SK-N-SH treated with all-trans-retinoic acid at 6 μM for 48 hours (cell line): Measurements from ENCODE around the gene OTOF.

ENCODE experiments used
- ATAC-seq: fragments of 200-7000 bp; cut with Tn5 transposase; 3 replicates; pipeline ENCODE4 v1.9.1; 2020; ENCODE audit warnings: mild to moderate bottlenecking, moderate library complexity
- ARNTL ChIP-seq: fragments of 450-650 bp; formaldehyde crosslinking; IDR thresholded peaks from 2 replicates; pipeline ENCODE4 v1.5.0; 2020; ENCODE audit warnings: low read depth, mild to moderate bottlenecking, moderate library complexity, borderline replicate concordance
- BACH2 ChIP-seq: fragments of 250-450 bp; sonication (Bioruptor Pico); IDR thresholded peaks from 2 replicates; pipeline ENCODE4 v1.9.0; 2021; ENCODE audit warnings: mild to moderate bottlenecking, borderline replicate concordance
- CSDC2 ChIP-seq: fragments of 250-450 bp; sonication (Bioruptor Pico); IDR thresholded peaks from 2 replicates; pipeline ENCODE4 v1.5.0; 2020; ENCODE audit warnings: mild to moderate bottlenecking, moderate library complexity
- ESRRG ChIP-seq: fragments of 250-450 bp; sonication (Bioruptor Pico); IDR thresholded peaks from 2 replicates; pipeline ENCODE4 v1.6.1; 2021; ENCODE audit warnings: mild to moderate bottlenecking
- GLIS3 ChIP-seq: fragments of 250-450 bp; sonication (Bioruptor Pico); IDR thresholded peaks from 2 replicates; pipeline ENCODE4 v1.5.0; 2020; ENCODE audit warnings: mild to moderate bottlenecking, moderate library complexity
- ISL1 ChIP-seq: fragments of 250-450 bp; sonication (Bioruptor Pico); IDR thresholded peaks from 2 replicates; pipeline ENCODE4 v2.1.2; 2022; ENCODE audit warnings: mild to moderate bottlenecking, moderate library complexity
- OSR1 ChIP-seq: fragments of 250-450 bp; sonication (Bioruptor Pico); IDR thresholded peaks from 2 replicates; pipeline ENCODE4 v1.8.0; 2022; ENCODE audit warnings: moderate library complexity, mild to moderate bottlenecking, inconsistent platforms
- PATZ1 ChIP-seq: fragments of 250-450 bp; sonication (Bioruptor Pico); IDR thresholded peaks from 2 replicates; pipeline ENCODE4 v1.8.0; 2020; ENCODE audit warnings: mild to moderate bottlenecking, moderate library complexity, borderline replicate concordance
- PPARA ChIP-seq: fragments of 250-450 bp; sonication (Bioruptor Pico); IDR thresholded peaks from 2 replicates; pipeline ENCODE4 v1.5.0; 2020; ENCODE audit warnings: mild to moderate bottlenecking, borderline replicate concordance
- RARB ChIP-seq: fragments of 250-450 bp; sonication (Bioruptor Pico); IDR thresholded peaks from 2 replicates; pipeline ENCODE4 v1.8.0; 2021; ENCODE audit warnings: mild to moderate bottlenecking, moderate library complexity
- SNAI2 ChIP-seq: fragments of 250-450 bp; sonication (Bioruptor Pico); IDR thresholded peaks from 2 replicates; pipeline ENCODE4 v1.5.0; 2020; ENCODE audit warnings: mild to moderate bottlenecking, moderate library complexity
- TCF4 ChIP-seq: fragments of 250-450 bp; sonication (Bioruptor Pico); IDR thresholded peaks from 2 replicates; pipeline ENCODE4 v1.8.0; 2021; ENCODE audit warnings: mild to moderate bottlenecking, moderate library complexity, borderline replicate concordance
- TOX ChIP-seq: fragments of 250-450 bp; sonication (Bioruptor Pico); IDR thresholded peaks from 2 replicates; pipeline ENCODE4 v1.8.0; 2021; ENCODE audit warnings: mild to moderate bottlenecking, moderate library complexity, borderline replicate concordance
- ZC3H10 ChIP-seq: fragments of 250-450 bp; sonication (Bioruptor Pico); IDR thresholded peaks from 2 replicates; pipeline ENCODE4 v1.5.1; 2021; ENCODE audit warnings: mild to moderate bottlenecking, moderate library complexity
- ZFP3 ChIP-seq: fragments of 250-450 bp; sonication (Bioruptor Pico); IDR thresholded peaks from 2 replicates; pipeline ENCODE4 v1.5.0; 2020; ENCODE audit warnings: mild to moderate bottlenecking, moderate library complexity
- ZFP30 ChIP-seq: fragments of 450-650 bp; formaldehyde crosslinking; IDR thresholded peaks from 2 replicates; pipeline ENCODE4 v1.5.0; 2022; ENCODE audit warnings: mild to moderate bottlenecking, moderate library complexity
- ZNF70 ChIP-seq: fragments of 450-650 bp; formaldehyde crosslinking; IDR thresholded peaks from 2 replicates; pipeline ENCODE4 v1.5.0; 2020; ENCODE audit warnings: mild to moderate bottlenecking, moderate library complexity
- ZNF8 ChIP-seq: fragments of 450-650 bp; formaldehyde crosslinking; IDR thresholded peaks from 2 replicates; pipeline ENCODE4 v1.5.0; 2020; ENCODE audit warnings: mild to moderate bottlenecking, moderate library complexity
- TF ChIP-seq, protein P1 (sequence below): fragments of 250-450 bp; sonication (Bioruptor Pico); IDR thresholded peaks from 2 replicates; pipeline ENCODE4 v1.8.0; 2021; ENCODE audit warnings: low read depth, mild to moderate bottlenecking, moderate library complexity, borderline replicate concordance
- TF ChIP-seq, protein P2 (sequence below): fragments of 250-450 bp; sonication (Bioruptor Pico); IDR thresholded peaks from 2 replicates; pipeline ENCODE4 v1.5.0; 2020; ENCODE audit warnings: mild to moderate bottlenecking, moderate library complexity
- TF ChIP-seq, protein P3 (sequence below): fragments of 250-450 bp; sonication (Bioruptor Pico); IDR thresholded peaks from 2 replicates; pipeline ENCODE4 v1.5.1; 2020; ENCODE audit warnings: low read depth, mild to moderate bottlenecking, moderate library complexity

The OTOF gene

GRCh38 chr2:26488463-26489212, 10.7 kb upstream of the OTOF start:
- ATAC-seq = no peak
- no peak for TF ChIP-seq CSDC2 (CRISPR knock-in tag)
- no peak for TF ChIP-seq TCF4
- no peak for TF ChIP-seq ZNF70 (CRISPR knock-in tag)
- TF ChIP-seq PATZ1 (CRISPR knock-in tag) = no peak
- TF ChIP-seq BACH2 (CRISPR knock-in tag) = no peak

DNA sequence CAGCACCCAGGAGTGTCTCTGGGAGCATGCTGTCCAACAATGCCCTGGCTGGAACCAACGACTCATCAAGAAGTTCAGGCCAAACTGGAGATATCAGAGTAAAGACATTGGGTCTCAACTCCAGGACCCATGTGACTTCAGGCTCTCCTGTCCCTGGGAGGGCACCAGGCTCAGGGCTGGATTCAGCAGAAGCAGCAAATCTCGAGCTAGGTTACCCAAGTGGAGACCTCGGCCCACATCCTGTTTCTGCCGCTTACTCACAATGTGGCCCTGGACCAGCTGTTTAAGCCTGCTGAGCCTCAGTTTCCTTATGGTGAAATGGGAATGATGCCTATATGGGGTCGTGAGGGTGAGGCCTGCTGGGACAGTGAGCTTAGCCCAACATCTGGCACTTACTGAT, 9.3 kb upstream of the OTOF start:
- TF ChIP-seq TCF4 (no peak), PATZ1 (CRISPR knock-in tag) (no peak), SNAI2 (CRISPR knock-in tag) (no peak), ESRRG (CRISPR knock-in tag) (no peak), ISL1 (no peak), PPARA (no peak), ZFP30 (no peak), RARB (CRISPR knock-in tag) (no peak), CSDC2 (CRISPR knock-in tag) (no peak), ZC3H10 (CRISPR knock-in tag) (no peak), GLIS3 (CRISPR knock-in tag) (no peak), ZNF70 (CRISPR knock-in tag) (no peak), ARNTL (no peak), ZFP3 (CRISPR knock-in tag) (no peak), ZNF8 (CRISPR knock-in tag) (no peak)
- TF ChIP-seq, protein P1, sequence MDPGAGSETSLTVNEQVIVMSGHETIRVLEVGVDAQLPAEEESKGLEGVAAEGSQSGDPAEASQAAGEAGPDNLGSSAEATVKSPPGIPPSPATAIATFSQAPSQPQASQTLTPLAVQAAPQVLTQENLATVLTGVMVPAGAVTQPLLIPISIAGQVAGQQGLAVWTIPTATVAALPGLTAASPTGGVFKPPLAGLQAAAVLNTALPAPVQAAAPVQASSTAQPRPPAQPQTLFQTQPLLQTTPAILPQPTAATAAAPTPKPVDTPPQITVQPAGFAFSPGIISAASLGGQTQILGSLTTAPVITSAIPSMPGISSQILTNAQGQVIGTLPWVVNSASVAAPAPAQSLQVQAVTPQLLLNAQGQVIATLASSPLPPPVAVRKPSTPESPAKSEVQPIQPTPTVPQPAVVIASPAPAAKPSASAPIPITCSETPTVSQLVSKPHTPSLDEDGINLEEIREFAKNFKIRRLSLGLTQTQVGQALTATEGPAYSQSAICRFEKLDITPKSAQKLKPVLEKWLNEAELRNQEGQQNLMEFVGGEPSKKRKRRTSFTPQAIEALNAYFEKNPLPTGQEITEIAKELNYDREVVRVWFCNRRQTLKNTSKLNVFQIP (CRISPR knock-in tag) = no peak
- TF ChIP-seq, protein P2, sequence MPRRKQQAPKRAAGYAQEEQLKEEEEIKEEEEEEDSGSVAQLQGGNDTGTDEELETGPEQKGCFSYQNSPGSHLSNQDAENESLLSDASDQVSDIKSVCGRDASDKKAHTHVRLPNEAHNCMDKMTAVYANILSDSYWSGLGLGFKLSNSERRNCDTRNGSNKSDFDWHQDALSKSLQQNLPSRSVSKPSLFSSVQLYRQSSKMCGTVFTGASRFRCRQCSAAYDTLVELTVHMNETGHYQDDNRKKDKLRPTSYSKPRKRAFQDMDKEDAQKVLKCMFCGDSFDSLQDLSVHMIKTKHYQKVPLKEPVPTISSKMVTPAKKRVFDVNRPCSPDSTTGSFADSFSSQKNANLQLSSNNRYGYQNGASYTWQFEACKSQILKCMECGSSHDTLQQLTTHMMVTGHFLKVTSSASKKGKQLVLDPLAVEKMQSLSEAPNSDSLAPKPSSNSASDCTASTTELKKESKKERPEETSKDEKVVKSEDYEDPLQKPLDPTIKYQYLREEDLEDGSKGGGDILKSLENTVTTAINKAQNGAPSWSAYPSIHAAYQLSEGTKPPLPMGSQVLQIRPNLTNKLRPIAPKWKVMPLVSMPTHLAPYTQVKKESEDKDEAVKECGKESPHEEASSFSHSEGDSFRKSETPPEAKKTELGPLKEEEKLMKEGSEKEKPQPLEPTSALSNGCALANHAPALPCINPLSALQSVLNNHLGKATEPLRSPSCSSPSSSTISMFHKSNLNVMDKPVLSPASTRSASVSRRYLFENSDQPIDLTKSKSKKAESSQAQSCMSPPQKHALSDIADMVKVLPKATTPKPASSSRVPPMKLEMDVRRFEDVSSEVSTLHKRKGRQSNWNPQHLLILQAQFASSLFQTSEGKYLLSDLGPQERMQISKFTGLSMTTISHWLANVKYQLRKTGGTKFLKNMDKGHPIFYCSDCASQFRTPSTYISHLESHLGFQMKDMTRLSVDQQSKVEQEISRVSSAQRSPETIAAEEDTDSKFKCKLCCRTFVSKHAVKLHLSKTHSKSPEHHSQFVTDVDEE (CRISPR knock-in tag) = no peak
- TF ChIP-seq, protein P3, sequence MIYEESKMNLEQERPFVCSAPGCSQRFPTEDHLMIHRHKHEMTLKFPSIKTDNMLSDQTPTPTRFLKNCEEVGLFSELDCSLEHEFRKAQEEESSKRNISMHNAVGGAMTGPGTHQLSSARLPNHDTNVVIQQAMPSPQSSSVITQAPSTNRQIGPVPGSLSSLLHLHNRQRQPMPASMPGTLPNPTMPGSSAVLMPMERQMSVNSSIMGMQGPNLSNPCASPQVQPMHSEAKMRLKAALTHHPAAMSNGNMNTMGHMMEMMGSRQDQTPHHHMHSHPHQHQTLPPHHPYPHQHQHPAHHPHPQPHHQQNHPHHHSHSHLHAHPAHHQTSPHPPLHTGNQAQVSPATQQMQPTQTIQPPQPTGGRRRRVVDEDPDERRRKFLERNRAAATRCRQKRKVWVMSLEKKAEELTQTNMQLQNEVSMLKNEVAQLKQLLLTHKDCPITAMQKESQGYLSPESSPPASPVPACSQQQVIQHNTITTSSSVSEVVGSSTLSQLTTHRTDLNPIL (CRISPR knock-in tag) = no peak

DNA sequence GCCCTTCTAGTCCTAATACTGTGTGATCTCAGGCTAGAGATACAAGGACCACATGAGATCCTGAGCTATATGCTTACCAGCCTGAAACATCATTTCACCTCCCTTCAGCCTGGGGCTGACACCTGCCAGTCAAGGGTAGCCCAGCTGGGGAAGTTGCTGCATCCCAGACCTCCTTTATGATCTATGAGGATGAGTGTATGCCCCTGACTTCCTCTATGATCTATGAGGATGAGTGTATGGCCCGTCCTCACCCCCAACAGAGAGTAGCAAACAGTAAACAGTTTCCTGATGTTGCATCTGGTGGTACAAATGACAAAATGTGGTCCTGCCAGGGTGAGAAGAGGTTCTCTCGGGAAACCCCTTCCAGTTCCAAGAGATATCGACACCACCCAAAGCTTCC, 8.9 kb upstream of the OTOF start:
- TF ChIP-seq OSR1 (CRISPR knock-in tag) = no peak
- TF ChIP-seq BACH2 (CRISPR knock-in tag) = no peak
- no peak for TF ChIP-seq RARB (CRISPR knock-in tag)
- no peak for TF ChIP-seq ZNF8 (CRISPR knock-in tag)
- TF ChIP-seq ISL1 = no peak
- TF ChIP-seq SNAI2 (CRISPR knock-in tag) = no peak
- no peak for TF ChIP-seq GLIS3 (CRISPR knock-in tag)
- TF ChIP-seq, protein P3 (CRISPR knock-in tag) = no peak
- TF ChIP-seq ZFP30 = no peak
- no peak for TF ChIP-seq CSDC2 (CRISPR knock-in tag)
- no peak for TF ChIP-seq TOX (CRISPR knock-in tag)
- no peak for TF ChIP-seq ESRRG (CRISPR knock-in tag)
- TF ChIP-seq, protein P1 (CRISPR knock-in tag) = no peak
- no peak for ATAC-seq

More for the DNA sequence above, 9.3 kb upstream of the OTOF start:
- no peak for ATAC-seq
